ENCODE measurements around the gene NDUFB8.
"Not testable (repeated sequence)": the region's sequence is repeated elsewhere in the genome, so short reads cannot be mapped to it uniquely, and the experiment has no call there.

The NDUFB8 gene

GRCh38 chr10:100529475-100530298 is at the start of gene NDUFB8:
Gene NDUFB8, minus strand, starts transcription at chr10:100529871. Its CDS starts 20 bp downstream, at chr10:100529851.
- FAIRE-seq (peak; percentile 96), DNase-seq (ENCODE audit: insufficient read length, low spot score) (peak; percentile 57)

- no peak for FAIRE-seq
- no peak for DNase-seq (ENCODE audit: insufficient read length, low spot score)
Observed at GRCh38 chr10:100576282-100576635, 46.6 kb upstream of the NDUFB8 start.

GRCh38 chr10:100575585-100576281 is 46.1 kb upstream of the NDUFB8 start:
- DNase-seq (ENCODE audit: insufficient read length, low spot score) (no peak), FAIRE-seq (no peak)

GRCh38 chr10:100575146-100575545 is 45.5 kb upstream of the NDUFB8 start:
- not testable (repeated sequence) for FAIRE-seq; DNase-seq (ENCODE audit: insufficient read length, low spot score)

GRCh38 chr10:100571084-100571856 is 41.6 kb upstream of the NDUFB8 start:
- FAIRE-seq, result no peak
- no peak for DNase-seq (ENCODE audit: insufficient read length, low spot score)

GRCh38 chr10:100570506-100570905 is 40.8 kb upstream of the NDUFB8 start:
- FAIRE-seq, result no peak
- no peak for DNase-seq (ENCODE audit: insufficient read length, low spot score)

- DNase-seq (ENCODE audit: insufficient read length, low spot score) (no peak), FAIRE-seq (no peak)
Observed at GRCh38 chr10:100569687-100570481, 40.2 kb upstream of the NDUFB8 start.

GRCh38 chr10:100568912-100569311 is 39.2 kb upstream of the NDUFB8 start:
- DNase-seq (ENCODE audit: insufficient read length, low spot score) (no peak), FAIRE-seq (no peak)

GRCh38 chr10:100567826-100568225 is 38.2 kb upstream of the NDUFB8 start:
- DNase-seq (ENCODE audit: insufficient read length, low spot score) (no peak), FAIRE-seq (no peak)

GRCh38 chr10:100567249-100567648 is 37.6 kb upstream of the NDUFB8 start:
- FAIRE-seq (no peak), DNase-seq (ENCODE audit: insufficient read length, low spot score) (no peak)

GRCh38 chr10:100566561-100566960 is 36.9 kb upstream of the NDUFB8 start:
- DNase-seq (ENCODE audit: insufficient read length, low spot score), result no peak
- FAIRE-seq, result no peak

- no peak for FAIRE-seq
- DNase-seq (ENCODE audit: insufficient read length, low spot score), result no peak
Observed at GRCh38 chr10:100565206-100565985, 35.7 kb upstream of the NDUFB8 start.

GRCh38 chr10:100562008-100562672 is 32.5 kb upstream of the NDUFB8 start:
- peak; percentile 87 for DNase-seq (ENCODE audit: insufficient read length, low spot score)
- peak; percentile 63 for FAIRE-seq

- FAIRE-seq, result no peak
- DNase-seq (ENCODE audit: insufficient read length, low spot score), result no peak
Observed at GRCh38 chr10:100561005-100561404, 31.3 kb upstream of the NDUFB8 start.

- FAIRE-seq, result no peak
- DNase-seq (ENCODE audit: insufficient read length, low spot score), result no peak
Observed at GRCh38 chr10:100560248-100560647, 30.6 kb upstream of the NDUFB8 start.

- no peak for DNase-seq (ENCODE audit: insufficient read length, low spot score)
- FAIRE-seq, result no peak
Observed at GRCh38 chr10:100554902-100555301, 25.2 kb upstream of the NDUFB8 start.

- FAIRE-seq, result no peak
- no peak for DNase-seq (ENCODE audit: insufficient read length, low spot score)
Observed at GRCh38 chr10:100553929-100554328, 24.3 kb upstream of the NDUFB8 start.

- DNase-seq (ENCODE audit: insufficient read length, low spot score) (no peak), FAIRE-seq (no peak)
Observed at GRCh38 chr10:100551738-100552137, 22.1 kb upstream of the NDUFB8 start.

- FAIRE-seq, result no peak
- no peak for DNase-seq (ENCODE audit: insufficient read length, low spot score)
Observed at GRCh38 chr10:100551196-100551595, 21.5 kb upstream of the NDUFB8 start.
